Neural progenitor cell (in vitro differentiated cells): ENCODE data around the gene ANXA6. TPM values are rescaled to one million over a fixed set of nuclear protein-coding genes. Genes with fewer than 3 reads are reported as not detected.

Experiments used
- DNase-seq: peaks from one replicate; pipeline ENCODE4 v3.0.0-alpha.2; 2016; ENCODE audit warnings: low spot score
- H2AFZ ChIP-seq: fragments of 200-600 bp; sonication (generic); replicated peaks from 2 replicates; pipeline ENCODE4 v1.6.1; 2016; ENCODE audit warnings: antibody characterized with exemption
- H3F3A ChIP-seq: fragments of 200-600 bp; sonication (generic); 2 replicates; pipeline ENCODE4 v1.6.1; 2016; ENCODE audit warnings: antibody characterized with exemption, low read depth
- H3K27ac ChIP-seq: fragments of 200-600 bp; sonication (generic); 2 replicates; pipeline ENCODE4 v1.5.1; 2016; ENCODE audit warnings: mild to moderate bottlenecking
- H3K27me3 ChIP-seq: fragments of 200-600 bp; sonication (generic); 2 replicates; pipeline ENCODE4 v1.6.1; 2016; ENCODE audit warnings: mild to moderate bottlenecking, moderate library complexity
- H3K36me3 ChIP-seq: fragments of 200-600 bp; sonication (generic); 2 replicates; pipeline ENCODE4 v1.5.1; 2016
- H3K4me1 ChIP-seq: fragments of 200-600 bp; sonication (generic); 2 replicates; pipeline ENCODE4 v1.6.1; 2016; ENCODE audit warnings: mixed run types
- H3K4me2 ChIP-seq: fragments of 200-600 bp; sonication (generic); 2 replicates; pipeline ENCODE4 v1.6.1; 2016
- H3K4me3 ChIP-seq: fragments of 200-600 bp; sonication (generic); 2 replicates; pipeline ENCODE4 v1.5.1; 2016
- H3K79me2 ChIP-seq: fragments of 200-600 bp; sonication (generic); 2 replicates; pipeline ENCODE4 v1.6.1; 2016; ENCODE audit warnings: low read depth
- H3K9ac ChIP-seq: fragments of 200-600 bp; sonication (generic); 2 replicates; pipeline ENCODE4 v1.6.1; 2016
- H3K9me3 ChIP-seq: fragments of 200-600 bp; sonication (generic); 2 replicates; pipeline ENCODE4 v1.5.1; 2016; ENCODE audit warnings: low read depth
- H4K20me1 ChIP-seq: fragments of 200-600 bp; sonication (generic); 2 replicates; pipeline ENCODE4 v1.6.1; 2016; ENCODE audit warnings: low read depth
- H3K27ac Mint-ChIP-seq: 3 replicates; pipeline ENCODE4 v1.8.0; 2021; ENCODE audit warnings: mixed read lengths
- H3K27me3 Mint-ChIP-seq: 2 replicates; pipeline ENCODE4 v1.8.0; 2022; ENCODE audit warnings: low read depth, mild to moderate bottlenecking, inconsistent platforms, moderate library complexity, mixed read lengths; ENCODE audit not compliant: insufficient read depth
- H3K36me3 Mint-ChIP-seq: 3 replicates; pipeline ENCODE4 v1.8.0; 2021; ENCODE audit warnings: mixed read lengths
- H3K4me1 Mint-ChIP-seq: 3 replicates; pipeline ENCODE4 v1.8.0; 2021; ENCODE audit warnings: mixed read lengths
- H3K4me3 Mint-ChIP-seq: 3 replicates; pipeline ENCODE4 v1.8.0; 2021; ENCODE audit warnings: mild to moderate bottlenecking, moderate library complexity, mixed read lengths
- H3K9me3 Mint-ChIP-seq: 3 replicates; pipeline ENCODE4 v1.8.0; 2020; ENCODE audit warnings: mixed read lengths
- EZH2 ChIP-seq: fragments of 200-600 bp; sonication (generic); IDR thresholded peaks from 2 replicates; pipeline ENCODE4 v1.6.1; 2017; ENCODE audit warnings: antibody characterized with exemption, mild to moderate bottlenecking, moderate library complexity
- EZH2phosphoT487 ChIP-seq: fragments of 200-600 bp; sonication (generic); IDR thresholded peaks from 2 replicates; pipeline ENCODE4 v1.6.1; 2017; ENCODE audit warnings: antibody characterized with exemption
- total RNA-seq: library from RNA; depleted of rRNA; stranded (reverse); fragments of >200 nt; gene quantifications from 2 replicates; pipeline ENCODE4 v1.2.3, GENCODE V29; 2015; ENCODE audit warnings: low replicate concordance
- TF ChIP-seq, protein P1 (sequence below): fragments of 200-600 bp; sonication (generic); IDR thresholded peaks from 2 replicates; pipeline ENCODE4 v1.5.1; 2017; ENCODE audit warnings: antibody characterized with exemption, mild to moderate bottlenecking

Gene ANXA6
- total RNA-seq, 1 donor from 2014 or later, result 97.6 TPM

GRCh38 chr5:151106509-151106908 is 51.1 kb downstream of the ANXA6 start:
- Histone ChIP-seq H3K36me3 (no peaks in the 10 kb centered on the region), H3K79me2 (no peaks in the 10 kb centered on the region), H3K4me3 (no peak overlapping the region), H3K9me3 (no peaks in the 10 kb centered on the region), H3K9ac (no peak overlapping the region), H3K27me3 (no peaks in the 10 kb centered on the region), H4K20me1 (no peaks in the 10 kb centered on the region), H2AFZ (no peak overlapping the region), H3K4me2 (no peak overlapping the region), H3F3A (no peaks in the 10 kb centered on the region), H3K4me1 (no peaks in the 10 kb centered on the region), H3K27ac (no peak overlapping the region)
- H3K4me3 Mint-ChIP-seq, result no peak overlapping the region
- H3K36me3 Mint-ChIP-seq, result peaks cover 36% of the 10 kb centered on the region
- DNase-seq, result no peak
- TF ChIP-seq EZH2phosphoT487 (no peak), EZH2 (no peak)
- TF ChIP-seq, protein P1, sequence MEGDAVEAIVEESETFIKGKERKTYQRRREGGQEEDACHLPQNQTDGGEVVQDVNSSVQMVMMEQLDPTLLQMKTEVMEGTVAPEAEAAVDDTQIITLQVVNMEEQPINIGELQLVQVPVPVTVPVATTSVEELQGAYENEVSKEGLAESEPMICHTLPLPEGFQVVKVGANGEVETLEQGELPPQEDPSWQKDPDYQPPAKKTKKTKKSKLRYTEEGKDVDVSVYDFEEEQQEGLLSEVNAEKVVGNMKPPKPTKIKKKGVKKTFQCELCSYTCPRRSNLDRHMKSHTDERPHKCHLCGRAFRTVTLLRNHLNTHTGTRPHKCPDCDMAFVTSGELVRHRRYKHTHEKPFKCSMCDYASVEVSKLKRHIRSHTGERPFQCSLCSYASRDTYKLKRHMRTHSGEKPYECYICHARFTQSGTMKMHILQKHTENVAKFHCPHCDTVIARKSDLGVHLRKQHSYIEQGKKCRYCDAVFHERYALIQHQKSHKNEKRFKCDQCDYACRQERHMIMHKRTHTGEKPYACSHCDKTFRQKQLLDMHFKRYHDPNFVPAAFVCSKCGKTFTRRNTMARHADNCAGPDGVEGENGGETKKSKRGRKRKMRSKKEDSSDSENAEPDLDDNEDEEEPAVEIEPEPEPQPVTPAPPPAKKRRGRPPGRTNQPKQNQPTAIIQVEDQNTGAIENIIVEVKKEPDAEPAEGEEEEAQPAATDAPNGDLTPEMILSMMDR, result no peak
- no peaks in the 10 kb centered on the region for H3K9me3 Mint-ChIP-seq
- H3K4me1 Mint-ChIP-seq, result no peaks in the 10 kb centered on the region
- H3K27me3 Mint-ChIP-seq, result peaks cover 2% of the 10 kb centered on the region
- no peak overlapping the region for H3K27ac Mint-ChIP-seq

DNA sequence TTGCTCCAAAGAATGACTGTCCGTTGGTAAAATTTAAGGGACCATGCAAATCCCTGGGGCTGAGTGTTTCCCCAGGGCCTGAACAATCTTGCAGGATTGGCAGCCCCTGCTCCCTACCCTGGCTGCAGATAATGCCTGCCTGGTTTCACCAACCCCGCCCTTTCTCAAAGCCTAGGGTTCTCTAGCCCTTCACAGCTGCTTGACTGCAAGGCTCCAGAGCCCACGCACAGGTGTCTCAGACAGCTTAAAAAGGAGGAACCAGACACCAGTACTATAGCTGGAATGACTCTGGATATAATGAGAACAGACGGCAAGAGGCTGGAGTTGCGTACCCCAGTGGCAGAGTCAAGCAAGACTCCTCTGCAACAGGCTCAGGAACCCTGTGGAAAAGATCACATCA is 51.5 kb downstream of the ANXA6 start:
- Histone ChIP-seq H3K27me3 (no peaks in the 10 kb centered on the region), H2AFZ (no peak overlapping the region), H4K20me1 (no peaks in the 10 kb centered on the region), H3K4me3 (no peak overlapping the region), H3K9ac (no peak overlapping the region), H3K9me3 (no peaks in the 10 kb centered on the region), H3K4me1 (no peaks in the 10 kb centered on the region), H3K36me3 (no peaks in the 10 kb centered on the region), H3K79me2 (no peaks in the 10 kb centered on the region), H3K27ac (no peak overlapping the region), H3F3A (no peaks in the 10 kb centered on the region), H3K4me2 (no peak overlapping the region)
- H3K27ac Mint-ChIP-seq, result no peak overlapping the region
- no peak overlapping the region for H3K4me3 Mint-ChIP-seq
- H3K27me3 Mint-ChIP-seq, result peaks cover 2% of the 10 kb centered on the region
- H3K9me3 Mint-ChIP-seq, result no peaks in the 10 kb centered on the region
- no peak for DNase-seq
- H3K4me1 Mint-ChIP-seq, result no peaks in the 10 kb centered on the region
- TF ChIP-seq, protein P1, result no peak
- TF ChIP-seq EZH2phosphoT487 (no peak), EZH2 (no peak)
- peaks cover 37% of the 10 kb centered on the region for H3K36me3 Mint-ChIP-seq

DNA sequence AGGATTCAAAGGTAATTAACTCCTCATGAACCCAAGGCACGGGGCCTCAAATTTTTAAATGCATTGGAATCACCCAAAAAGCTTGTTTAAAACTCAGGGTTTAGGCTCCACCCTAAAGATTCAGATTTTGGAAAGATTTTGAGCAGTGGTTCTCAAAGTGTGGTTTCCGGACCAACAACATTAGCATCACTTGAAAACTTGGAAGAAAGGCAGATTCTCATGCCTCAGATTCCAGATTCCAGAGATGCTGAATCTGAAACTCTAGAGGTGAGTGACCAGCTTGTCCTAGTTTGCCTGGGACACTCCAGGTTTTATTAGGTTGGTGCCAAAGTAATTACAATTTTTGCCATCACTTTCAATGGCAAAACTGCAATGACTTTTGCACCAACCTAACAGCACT is 52.0 kb downstream of the ANXA6 start:
- Histone ChIP-seq H3K27me3 (no peaks in the 10 kb centered on the region), H3K4me3 (no peak overlapping the region), H3K4me2 (no peak overlapping the region), H3K9ac (no peak overlapping the region), H3K4me1 (no peaks in the 10 kb centered on the region), H3K9me3 (no peaks in the 10 kb centered on the region), H2AFZ (no peak overlapping the region), H3F3A (no peaks in the 10 kb centered on the region), H3K79me2 (no peaks in the 10 kb centered on the region), H3K27ac (no peak overlapping the region), H4K20me1 (no peaks in the 10 kb centered on the region), H3K36me3 (no peaks in the 10 kb centered on the region)
- no peak for DNase-seq
- H3K27ac Mint-ChIP-seq, result no peak overlapping the region
- TF ChIP-seq, protein P1, result no peak
- TF ChIP-seq EZH2phosphoT487, result no peak
- TF ChIP-seq EZH2, result no peak
- H3K36me3 Mint-ChIP-seq, result peaks cover 41% of the 10 kb centered on the region
- H3K4me3 Mint-ChIP-seq, result no peak overlapping the region
- peaks cover 2% of the 10 kb centered on the region for H3K27me3 Mint-ChIP-seq
- no peaks in the 10 kb centered on the region for H3K9me3 Mint-ChIP-seq
- H3K4me1 Mint-ChIP-seq, result no peaks in the 10 kb centered on the region
